NCI-H187 treated with DMSO at 0.1 percent for 48 hours (cell line): Measurements from ENCODE around the gene ALPK3.

Experiments
- DNase-seq: peaks from one replicate; lab custom pipeline; 2025; lab: John Stamatoyannopoulos, UW

ALPK3 gene

DNA sequence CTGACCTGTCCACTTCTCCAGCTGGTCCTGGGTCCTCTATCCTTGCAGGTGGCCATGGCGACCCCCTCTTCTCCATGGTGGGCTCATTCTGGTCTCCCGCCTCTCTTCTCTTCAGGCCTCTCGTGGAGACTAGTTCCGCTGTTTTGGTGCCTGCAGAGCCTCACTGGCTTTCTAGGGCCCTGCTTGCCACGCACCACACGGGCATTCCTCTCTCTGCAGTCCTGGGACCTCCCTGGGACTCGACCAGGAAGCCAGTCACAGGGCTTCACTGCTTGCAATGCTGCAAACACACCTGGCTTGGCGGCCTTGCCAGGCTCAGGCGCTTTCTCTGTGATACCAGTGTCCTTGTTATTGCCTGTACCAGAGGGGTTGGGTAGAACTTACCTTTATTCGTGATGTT, 76.5 kb downstream of the ALPK3 start:
- no peak for DNase-seq

DNA sequence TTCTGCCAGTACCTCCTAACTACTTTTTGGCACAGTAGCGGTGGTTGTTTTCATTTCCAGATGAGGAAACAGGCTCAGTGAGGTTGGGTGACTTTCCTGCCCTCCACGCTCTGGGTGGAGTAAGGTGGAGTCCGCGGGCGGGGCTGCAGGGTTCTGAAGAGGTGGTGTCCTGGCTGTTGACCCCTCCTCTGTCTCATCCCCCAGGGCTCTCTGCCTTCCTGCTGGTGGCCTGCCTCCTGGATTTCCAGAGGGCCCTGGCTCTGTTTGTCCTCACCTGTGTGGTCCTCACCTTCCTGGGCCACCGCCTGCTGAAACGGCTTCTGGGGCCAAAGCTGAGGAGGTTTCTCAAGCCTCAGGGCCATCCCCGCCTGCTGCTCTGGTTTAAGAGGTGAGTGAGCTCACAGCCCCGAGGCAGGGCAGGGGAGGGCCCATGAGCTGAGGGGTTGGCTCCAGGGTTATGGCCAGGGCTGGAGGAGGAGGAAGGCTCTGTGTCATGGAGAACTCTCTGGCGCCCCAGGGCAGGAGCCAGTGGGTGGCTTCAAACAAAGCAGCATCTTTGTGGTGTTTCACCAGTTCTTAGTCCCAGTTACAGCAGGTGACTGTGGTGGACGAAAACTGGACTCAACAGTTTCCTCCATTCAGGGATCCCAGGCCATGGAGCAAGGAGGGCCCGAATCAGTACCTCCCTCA, 77.7 kb downstream of the ALPK3 start:
- no peak for DNase-seq

DNA sequence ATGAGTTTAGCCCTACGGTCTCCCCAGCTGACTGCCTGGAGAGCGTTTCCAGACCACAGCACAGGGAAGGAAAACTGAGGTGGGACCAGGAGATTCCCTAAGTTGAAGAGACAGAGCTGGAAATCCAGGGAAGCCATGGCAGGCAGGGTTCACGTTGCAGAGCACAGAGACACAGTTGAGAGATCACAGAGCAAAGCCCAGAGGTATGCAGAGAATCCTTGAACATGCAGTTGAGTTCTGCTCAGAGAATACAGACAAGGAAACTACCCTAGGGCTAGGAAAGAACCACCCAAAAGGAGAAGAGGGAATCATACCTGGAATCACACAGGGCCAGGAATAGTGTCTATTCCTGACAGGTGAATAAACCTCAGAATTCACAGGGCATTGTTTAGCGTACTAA, 81.6 kb downstream of the ALPK3 start:
- no peak for DNase-seq

GRCh38 chr15:84899750-84900149, 82.6 kb downstream of the ALPK3 start:
- no peak for DNase-seq

GRCh38 chr15:84901540-84901939, 84.4 kb downstream of the ALPK3 start:
- no peak for DNase-seq

GRCh38 chr15:84903751-84904150, 86.6 kb downstream of the ALPK3 start:
- DNase-seq = no peak

GRCh38 chr15:84904419-84904818, 87.3 kb downstream of the ALPK3 start:
- DNase-seq = no peak

- DNase-seq = no peak
Measured at GRCh38 chr15:84905016-84905916, 88.1 kb downstream of the ALPK3 start.

DNA sequence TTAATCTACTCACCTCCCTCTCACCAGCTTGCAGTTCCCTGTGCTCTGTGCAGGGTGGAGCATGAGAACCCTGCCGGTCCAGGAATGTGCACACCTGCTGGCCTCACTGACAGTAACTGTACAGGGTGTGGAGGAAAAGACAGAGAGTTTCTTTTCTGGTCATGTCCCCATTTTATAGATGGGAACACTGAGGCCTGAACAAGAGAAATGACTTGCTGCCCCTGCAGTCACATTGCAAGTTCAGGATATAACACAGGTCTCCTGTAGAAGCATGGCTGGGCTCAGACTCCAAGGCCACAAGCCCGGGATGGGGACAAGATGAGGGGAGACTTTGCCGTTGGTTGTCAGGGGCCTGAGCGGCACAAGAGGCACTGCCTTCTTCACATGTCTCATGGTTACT, 90.6 kb downstream of the ALPK3 start:
- no peak for DNase-seq

- no peak for DNase-seq
Measured at GRCh38 chr15:84908564-84908963, 91.4 kb downstream of the ALPK3 start.

GRCh38 chr15:84909029-84909428, 91.9 kb downstream of the ALPK3 start:
- no peak for DNase-seq

DNA sequence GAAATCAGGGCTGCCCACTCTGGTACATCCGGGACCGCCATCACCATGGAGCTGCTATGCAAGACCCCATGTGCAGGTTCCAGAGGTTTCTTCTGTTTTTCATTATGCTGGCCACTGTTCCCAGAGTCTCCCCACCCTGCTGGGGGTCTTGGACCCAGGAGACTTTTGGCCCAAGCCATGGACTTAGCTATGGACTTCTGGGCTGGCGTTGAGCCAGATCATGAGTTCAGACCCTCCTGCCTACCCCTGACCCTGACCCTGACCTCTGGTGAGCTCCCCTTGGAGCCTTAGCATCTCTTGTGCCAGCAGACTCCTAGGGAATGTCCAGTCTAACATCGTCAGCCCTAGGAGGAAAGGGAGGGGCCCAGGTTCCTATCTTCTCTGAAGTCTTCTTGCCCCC, 92.6 kb downstream of the ALPK3 start:
- no peak for DNase-seq

DNA sequence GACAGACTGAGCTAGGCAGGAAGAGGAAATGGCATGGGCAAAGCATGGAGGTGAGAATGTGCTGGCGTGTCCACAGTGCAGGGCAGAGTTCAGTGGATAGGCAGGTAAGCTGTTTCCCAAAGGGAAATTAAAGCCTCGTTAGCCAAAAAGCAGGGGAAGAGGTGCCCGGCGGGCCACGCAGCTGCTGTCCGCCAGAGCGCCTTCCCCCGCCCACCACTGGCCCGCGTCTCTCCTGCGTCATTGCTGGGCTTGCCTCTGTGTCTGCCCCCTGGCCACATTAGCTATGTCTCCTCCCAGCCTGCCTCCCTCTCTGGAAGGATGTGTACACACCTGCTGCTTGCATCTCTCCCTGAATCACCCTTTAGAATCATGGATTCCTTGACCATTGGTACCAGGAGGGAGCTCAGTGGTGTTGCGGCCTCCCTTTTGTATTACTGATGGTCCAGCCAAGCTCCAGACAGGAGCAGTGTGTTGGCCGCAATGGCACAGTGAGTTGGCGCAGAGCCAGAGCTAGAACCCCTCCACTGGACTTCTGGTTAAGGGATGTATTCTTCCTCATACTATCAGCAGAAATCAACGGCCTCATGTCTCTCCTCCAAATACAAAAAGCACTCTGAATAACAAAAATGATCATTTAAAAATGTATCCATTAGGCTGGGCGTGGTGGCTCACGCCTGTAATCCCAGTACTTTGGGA, 93.9 kb downstream of the ALPK3 start:
- no peak for DNase-seq

DNA sequence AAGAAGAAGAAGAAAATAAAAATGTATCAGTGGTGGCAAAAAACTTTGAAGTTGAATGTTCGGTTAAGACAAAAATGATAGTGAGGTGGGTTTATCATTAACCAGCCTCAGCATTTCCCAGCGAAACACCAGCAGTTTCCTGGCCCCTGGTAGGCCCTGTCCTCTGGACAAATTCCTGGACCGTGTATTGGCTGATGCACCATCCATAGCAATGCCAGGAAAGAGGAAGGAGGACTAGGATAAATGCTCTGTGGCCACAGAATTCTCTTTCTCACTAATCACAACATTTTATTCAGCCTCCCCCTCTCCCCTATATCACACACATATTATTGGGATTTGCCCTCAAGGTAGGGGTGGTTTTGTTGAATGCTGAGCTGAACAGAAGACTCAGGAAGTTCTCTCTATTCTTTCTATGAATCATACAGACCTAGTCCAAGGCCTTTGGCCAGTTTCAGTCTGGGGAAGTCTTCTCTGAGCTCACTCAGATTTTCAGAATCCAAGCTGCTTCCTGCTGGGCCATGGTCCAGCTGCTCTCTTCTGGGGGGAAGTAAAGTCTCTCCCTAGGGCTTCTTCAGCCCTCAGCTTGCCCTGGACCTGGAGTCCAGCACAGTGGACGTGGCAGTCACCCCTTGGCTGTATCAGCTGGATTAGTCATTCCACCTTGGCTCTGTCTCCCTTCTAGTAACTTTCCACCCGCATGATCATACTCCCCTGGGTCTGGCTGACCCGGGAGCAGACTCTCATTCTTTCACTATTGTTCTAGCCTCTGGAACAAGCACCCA, 94.9 kb downstream of the ALPK3 start:
- no peak for DNase-seq

GRCh38 chr15:84913360-84913723, 96.2 kb downstream of the ALPK3 start:
- DNase-seq = no peak

GRCh38 chr15:84914351-84914750, 97.2 kb downstream of the ALPK3 start:
- no peak for DNase-seq

DNA sequence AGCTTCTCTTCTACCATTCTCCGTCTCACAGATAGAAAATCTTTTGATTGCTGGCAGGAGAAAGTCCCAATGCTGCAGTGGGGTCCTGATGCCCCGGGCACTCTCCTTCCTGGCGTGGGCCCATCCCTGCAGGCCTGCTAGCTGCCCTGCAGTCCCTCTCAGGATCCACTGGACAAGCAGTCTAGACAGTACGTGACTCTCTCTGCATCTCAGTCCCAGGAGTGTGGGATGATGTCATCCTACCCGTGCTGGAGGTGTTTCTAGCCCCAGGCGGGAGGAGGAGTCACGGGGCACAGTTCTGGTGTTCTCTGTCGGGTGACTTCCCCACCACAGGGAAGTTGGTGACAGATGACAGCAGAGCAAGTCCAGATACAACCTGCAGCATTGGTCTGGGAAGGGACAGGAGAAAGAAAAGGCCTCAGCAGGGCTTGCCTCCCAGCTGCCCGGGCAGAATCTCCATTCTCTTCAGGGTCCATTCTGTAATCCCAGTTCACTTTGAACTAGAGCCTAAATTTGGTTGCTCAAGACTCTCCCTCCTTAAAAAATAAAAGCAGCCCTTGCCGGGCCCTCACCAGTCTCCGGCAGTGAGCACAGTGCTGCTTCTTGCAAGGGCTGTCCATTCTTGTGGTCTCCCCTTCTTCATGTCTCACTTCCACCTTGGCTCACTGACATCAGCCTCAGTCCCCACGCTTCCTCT, 97.9 kb downstream of the ALPK3 start:
- no peak for DNase-seq

DNA sequence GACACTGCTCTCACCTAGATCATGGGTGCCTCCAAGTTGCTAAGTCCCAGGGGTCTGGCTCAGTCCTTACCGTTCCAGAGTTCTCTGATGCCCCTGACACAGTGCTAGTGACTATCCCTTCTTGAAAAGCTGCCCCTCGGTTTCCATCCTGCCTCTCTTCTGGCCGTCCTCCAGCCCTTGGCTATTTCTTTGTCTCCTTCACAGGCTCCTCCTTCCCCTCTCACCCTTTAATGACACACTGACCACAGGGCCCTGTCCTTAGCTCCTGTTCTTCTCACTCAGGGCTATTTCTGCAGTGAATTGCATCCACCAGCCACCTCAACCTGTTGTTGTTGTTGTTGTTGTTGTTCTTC, 98.4 kb downstream of the ALPK3 start:
- DNase-seq = no peak

DNA sequence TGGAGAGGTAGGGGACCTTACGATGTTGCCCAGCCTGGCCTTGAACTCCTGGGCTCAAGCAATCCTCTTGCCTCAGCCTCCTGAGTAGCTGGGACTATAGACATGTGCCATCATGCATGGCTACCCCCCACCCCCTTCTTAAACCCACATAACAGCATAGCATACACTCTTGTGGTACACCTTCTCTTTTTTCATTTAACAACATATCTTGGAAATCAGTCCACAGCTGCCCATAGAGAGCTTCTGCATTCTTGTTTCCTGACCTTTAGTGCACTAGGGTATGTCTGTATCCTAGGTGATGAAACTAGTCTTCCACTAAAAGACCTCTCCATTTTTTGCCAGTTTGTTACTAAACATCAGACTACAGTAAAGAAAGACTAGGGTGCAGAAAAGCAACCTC, 100.3 kb downstream of the ALPK3 start:
- DNase-seq = no peak

GRCh38 chr15:84919106-84919667, 102.0 kb downstream of the ALPK3 start:
- DNase-seq = no peak

DNA sequence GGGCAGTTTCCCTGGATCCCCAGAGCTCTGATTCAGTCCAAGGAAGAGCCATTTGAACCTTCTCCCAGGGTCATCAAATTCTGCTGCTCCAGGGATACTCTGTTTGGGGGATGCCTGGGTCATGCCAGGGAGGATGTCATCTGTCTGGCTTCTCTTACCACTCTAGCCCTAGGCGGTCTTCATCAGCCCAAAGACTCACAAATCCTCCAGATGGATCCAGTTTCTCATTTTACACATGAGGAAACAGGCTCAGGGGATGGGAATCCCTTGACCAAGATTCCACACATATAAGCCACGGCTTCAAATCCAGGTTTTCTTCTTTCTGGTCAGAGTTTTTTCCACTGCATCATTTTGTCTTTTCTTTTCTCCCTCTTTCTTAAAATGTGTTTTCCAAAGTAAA, 104.0 kb downstream of the ALPK3 start:
- DNase-seq = no peak
